Stimulated activated naive B cell treated with anti-CD40 and anti-IgM and Interleukin-4, amounts not matched to agents 10 μg/mL and 1 μg/mL and 100 μg/mL, for 72 hours (primary cell): Measurements from ENCODE around the gene PRODH2.
"Not testable (repeated sequence)": the region's sequence is repeated elsewhere in the genome, so short reads cannot be mapped to it uniquely, and the experiment has no call there.

Experiments
- ATAC-seq, 2 donors: fragments of 150-1000 bp; cut with Tn5 transposase; replicated peaks; 2 replicates each; pipeline ENCODE4 v1.10.0; 2021; ENCODE audit warnings: moderate library complexity in 1 of 2
- DNase-seq: peaks from one replicate; pipeline ENCODE4 v3.0.0; 2021
- H3K27ac Mint-ChIP-seq: one replicate; pipeline ENCODE4 v1.8.0; 2022; ENCODE audit warnings: mild to moderate bottlenecking, mixed read lengths
- H3K27me3 Mint-ChIP-seq, 2 donors: one replicate each; pipeline ENCODE4 v1.8.0; 2022; ENCODE audit warnings: mixed read lengths in 2 of 2
- H3K36me3 Mint-ChIP-seq, 2 donors: one replicate each; pipeline ENCODE4 v1.8.0; 2022; ENCODE audit warnings: mixed read lengths in 2 of 2, mild to moderate bottlenecking in 1 of 2
- H3K4me1 Mint-ChIP-seq, 2 donors: one replicate each; pipeline ENCODE4 v1.8.0; 2022; ENCODE audit warnings: mixed read lengths in 2 of 2, mild to moderate bottlenecking in 1 of 2
- H3K4me3 Mint-ChIP-seq, 2 donors: one replicate each; pipeline ENCODE4 v1.8.0; 2022; ENCODE audit warnings: mild to moderate bottlenecking in 2 of 2, mixed read lengths in 2 of 2, moderate library complexity in 1 of 2
- H3K9me3 Mint-ChIP-seq, 2 donors: one replicate each; pipeline ENCODE4 v1.8.0; 2022; ENCODE audit warnings: mixed read lengths in 2 of 2, mild to moderate bottlenecking in 1 of 2

The PRODH2 gene

GRCh38 chr19:35796645-35797542, 15.8 kb downstream of the PRODH2 start:
- H3K36me3 Mint-ChIP-seq, result no peaks in the 10 kb centered on the region
- H3K4me3 Mint-ChIP-seq, result peak overlapping the region in 1 of 2 donors; percentile 52
- H3K27ac Mint-ChIP-seq, result no peak overlapping the region
- DNase-seq, result no peak
- peaks cover 6 to 11% of the 10 kb centered on the region in 2 donors for H3K4me1 Mint-ChIP-seq
- peaks cover 0 to 2% of the 10 kb centered on the region in 2 donors for H3K9me3 Mint-ChIP-seq
- H3K27me3 Mint-ChIP-seq, result peaks cover 36 to 50% of the 10 kb centered on the region in 2 donors
- no peak for ATAC-seq

- not testable (repeated sequence) for ATAC-seq
These were observed 17.1 kb downstream of the PRODH2 start for GRCh38 chr19:35795564-35795963.

DNA sequence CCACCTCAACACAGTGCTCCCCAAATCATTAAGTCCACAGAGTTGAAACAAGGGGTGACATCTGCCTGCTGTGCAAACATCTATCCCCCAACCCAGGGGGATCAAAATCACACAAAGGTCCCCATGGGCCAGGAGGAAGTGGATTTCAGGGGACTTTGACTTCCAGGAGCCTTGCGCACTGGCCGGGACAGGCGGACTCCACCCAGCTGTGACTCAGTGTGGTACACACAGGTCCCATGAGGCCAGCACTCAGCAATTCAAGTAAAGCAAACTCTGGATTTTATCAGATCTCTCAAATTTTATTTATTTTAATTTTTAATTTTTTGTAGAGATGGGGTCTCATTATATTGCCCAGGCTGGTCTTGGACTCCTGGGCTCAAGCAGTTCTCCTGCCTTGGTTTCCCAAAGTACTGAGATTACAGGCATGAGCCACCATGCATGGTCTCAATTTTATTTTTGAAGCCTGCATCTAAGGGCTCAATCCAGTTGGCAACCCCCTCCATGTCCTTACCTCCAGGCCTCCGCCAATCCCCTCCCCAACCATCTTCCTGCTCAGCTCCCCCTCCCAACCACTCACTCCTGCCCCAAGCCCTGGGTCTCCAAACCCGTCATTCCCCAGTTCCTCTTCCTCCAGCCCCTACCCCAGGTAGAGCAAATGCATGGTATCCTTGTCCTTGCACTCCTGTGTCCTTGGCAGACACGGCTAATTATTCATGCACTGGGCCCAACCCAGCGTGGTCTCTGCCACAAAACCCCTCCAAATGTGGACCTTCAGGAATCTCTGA, 19.1 kb downstream of the PRODH2 start:
- no peaks in the 10 kb centered on the region for H3K36me3 Mint-ChIP-seq
- no peak overlapping the region for H3K4me3 Mint-ChIP-seq
- peak overlapping the region; percentile 52 for H3K27ac Mint-ChIP-seq
- peaks cover 32 to 50% of the 10 kb centered on the region in 2 donors for H3K27me3 Mint-ChIP-seq
- peaks cover 7 to 11% of the 10 kb centered on the region in 2 donors for H3K4me1 Mint-ChIP-seq
- ATAC-seq (peak in 1 of 2 donors; percentile 46), DNase-seq (no peak)
- no peaks in the 10 kb centered on the region for H3K9me3 Mint-ChIP-seq

More at GRCh38 chr19:35795564-35795963, 17.1 kb downstream of the PRODH2 start:
- H3K9me3 Mint-ChIP-seq, H3K27ac Mint-ChIP-seq, H3K4me3 Mint-ChIP-seq, H3K36me3 Mint-ChIP-seq, DNase-seq: not testable (repeated sequence)
- Mint-ChIP-seq H3K27me3 (peaks cover 36 to 55% of the 10 kb centered on the region in 2 donors), H3K4me1 (peaks cover 6 to 11% of the 10 kb centered on the region in 2 donors)

- H3K9me3 Mint-ChIP-seq, result no peaks in the 10 kb centered on the region
- no peaks in the 10 kb centered on the region for H3K36me3 Mint-ChIP-seq
- H3K4me3 Mint-ChIP-seq, result no peak overlapping the region
- H3K4me1 Mint-ChIP-seq, result peaks cover 8 to 11% of the 10 kb centered on the region in 2 donors
- no peak overlapping the region for H3K27ac Mint-ChIP-seq
- ATAC-seq (no peak), DNase-seq (no peak)
- peaks cover 28 to 44% of the 10 kb centered on the region in 2 donors for H3K27me3 Mint-ChIP-seq
These were observed 19.8 kb downstream of the PRODH2 start for GRCh38 chr19:35792888-35793287.

DNA sequence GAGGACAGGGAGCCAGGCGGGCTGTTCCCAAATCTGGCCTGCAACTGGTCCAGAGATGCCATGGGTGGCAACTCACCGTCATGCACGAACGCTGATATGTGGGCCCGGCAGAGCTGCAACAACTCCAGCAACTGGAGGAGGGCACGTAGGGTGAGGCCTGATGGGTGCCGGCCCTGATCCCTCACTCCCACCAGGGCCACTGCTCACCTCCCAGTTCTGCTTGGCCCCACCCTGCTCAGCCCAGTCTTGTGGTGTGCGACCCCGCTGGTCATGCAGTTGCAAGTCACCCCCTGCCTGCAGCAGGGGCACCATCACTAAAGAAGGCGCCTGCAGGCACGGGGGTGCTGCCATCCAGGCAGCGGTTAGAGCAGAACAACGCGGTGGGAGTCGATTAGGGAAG, 20.3 kb downstream of the PRODH2 start:
- Mint-ChIP-seq H3K4me1 (peaks cover 7 to 8% of the 10 kb centered on the region in 2 donors), H3K27ac (peak overlapping the region; percentile 57), H3K27me3 (peaks cover 26 to 39% of the 10 kb centered on the region in 2 donors), H3K4me3 (no peak overlapping the region), H3K9me3 (no peaks in the 10 kb centered on the region), H3K36me3 (no peaks in the 10 kb centered on the region)
- DNase-seq (no peak), ATAC-seq (no peak)

GRCh38 chr19:35791814-35792279, 20.8 kb downstream of the PRODH2 start:
- Mint-ChIP-seq H3K27ac (no peak overlapping the region), H3K4me3 (no peak overlapping the region), H3K36me3 (no peaks in the 10 kb centered on the region), H3K27me3 (peaks cover 21 to 34% of the 10 kb centered on the region in 2 donors), H3K4me1 (peaks cover 3 to 4% of the 10 kb centered on the region in 2 donors), H3K9me3 (no peaks in the 10 kb centered on the region)
- ATAC-seq, result no peak
- no peak for DNase-seq

DNA sequence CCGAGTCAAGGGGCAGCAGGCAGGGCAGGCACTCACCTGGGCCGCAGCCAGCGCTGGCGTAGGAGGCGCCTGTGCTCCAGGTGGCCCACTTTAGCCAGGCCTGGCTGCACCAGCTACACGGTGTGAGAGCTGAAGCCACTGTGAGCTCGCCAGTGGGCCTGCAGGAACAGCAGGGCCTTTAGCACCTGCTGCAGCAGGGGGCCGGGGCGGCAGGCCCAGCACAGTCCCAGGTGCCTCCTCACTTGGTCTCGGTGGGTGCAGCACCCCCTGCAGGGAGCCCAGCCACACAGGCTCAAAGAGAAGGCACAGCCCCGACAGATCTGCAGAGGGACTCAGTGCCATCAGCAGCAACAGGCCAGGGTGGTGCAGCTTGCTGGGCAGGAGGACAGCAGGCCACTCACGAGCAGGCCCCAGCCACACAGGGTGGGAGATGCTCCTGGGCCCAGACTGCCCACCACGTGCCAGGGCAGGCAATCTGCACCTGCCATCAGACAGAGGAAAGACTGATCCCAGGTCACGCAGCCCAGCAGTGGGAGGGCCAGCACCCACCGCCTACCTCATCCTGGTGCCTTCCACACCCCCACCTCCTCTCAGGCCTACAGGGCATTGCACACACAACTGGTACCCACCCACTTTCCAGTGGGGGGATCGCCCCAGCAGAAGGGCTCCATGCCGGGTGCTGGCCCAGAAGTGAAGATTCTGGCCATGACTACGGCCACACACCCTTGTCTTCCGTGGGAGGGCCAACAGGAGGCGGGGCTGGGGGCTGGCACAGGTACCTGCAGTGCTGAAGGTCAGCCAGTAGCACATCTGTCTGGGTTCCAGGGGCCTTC, 21.4 kb downstream of the PRODH2 start:
- no peak for DNase-seq
- H3K4me3 Mint-ChIP-seq, result no peak overlapping the region
- ATAC-seq, result peak in 1 of 2 donors; percentile 44
- no peaks in the 10 kb centered on the region for H3K9me3 Mint-ChIP-seq
- H3K36me3 Mint-ChIP-seq, result no peaks in the 10 kb centered on the region
- H3K27ac Mint-ChIP-seq, result no peak overlapping the region
- peaks cover 15 to 28% of the 10 kb centered on the region in 2 donors for H3K27me3 Mint-ChIP-seq
- peaks cover 0 to 1% of the 10 kb centered on the region in 2 donors for H3K4me1 Mint-ChIP-seq

GRCh38 chr19:35789978-35790944, 22.4 kb downstream of the PRODH2 start:
- ATAC-seq (no peak), DNase-seq (no peak)
- H3K27me3 Mint-ChIP-seq, result peaks cover 11 to 22% of the 10 kb centered on the region in 2 donors
- H3K4me1 Mint-ChIP-seq, result peaks cover 0 to 1% of the 10 kb centered on the region in 2 donors
- no peak overlapping the region for H3K4me3 Mint-ChIP-seq
- no peaks in the 10 kb centered on the region for H3K36me3 Mint-ChIP-seq
- H3K9me3 Mint-ChIP-seq, result no peaks in the 10 kb centered on the region
- no peak overlapping the region for H3K27ac Mint-ChIP-seq

GRCh38 chr19:35789195-35789977, 23.3 kb downstream of the PRODH2 start:
- Mint-ChIP-seq H3K4me1 (peaks cover 0 to 1% of the 10 kb centered on the region in 2 donors), H3K4me3 (no peak overlapping the region), H3K9me3 (no peaks in the 10 kb centered on the region), H3K36me3 (no peaks in the 10 kb centered on the region), H3K27ac (no peak overlapping the region), H3K27me3 (peaks cover 11 to 22% of the 10 kb centered on the region in 2 donors)
- DNase-seq, result no peak
- no peak for ATAC-seq

GRCh38 chr19:35788205-35788960, 24.3 kb downstream of the PRODH2 start:
- DNase-seq (no peak), ATAC-seq (no peak)
- Mint-ChIP-seq H3K36me3 (no peaks in the 10 kb centered on the region), H3K27me3 (peaks cover 7 to 15% of the 10 kb centered on the region in 2 donors), H3K27ac (no peak overlapping the region), H3K9me3 (no peaks in the 10 kb centered on the region), H3K4me1 (peaks cover 2% of the 10 kb centered on the region in 2 donors), H3K4me3 (no peak overlapping the region)

GRCh38 chr19:35787227-35787799, 25.3 kb downstream of the PRODH2 start:
- no peaks in the 10 kb centered on the region for H3K36me3 Mint-ChIP-seq
- H3K9me3 Mint-ChIP-seq, result no peaks in the 10 kb centered on the region
- ATAC-seq, result no peak
- no peak for DNase-seq
- H3K27me3 Mint-ChIP-seq, result peaks cover 1 to 8% of the 10 kb centered on the region in 2 donors
- H3K4me3 Mint-ChIP-seq, result no peak overlapping the region
- H3K27ac Mint-ChIP-seq, result no peak overlapping the region
- H3K4me1 Mint-ChIP-seq, result peaks cover 4% of the 10 kb centered on the region in 2 donors
